Measurements from ENCODE around the gene MYL4.

DNA sequence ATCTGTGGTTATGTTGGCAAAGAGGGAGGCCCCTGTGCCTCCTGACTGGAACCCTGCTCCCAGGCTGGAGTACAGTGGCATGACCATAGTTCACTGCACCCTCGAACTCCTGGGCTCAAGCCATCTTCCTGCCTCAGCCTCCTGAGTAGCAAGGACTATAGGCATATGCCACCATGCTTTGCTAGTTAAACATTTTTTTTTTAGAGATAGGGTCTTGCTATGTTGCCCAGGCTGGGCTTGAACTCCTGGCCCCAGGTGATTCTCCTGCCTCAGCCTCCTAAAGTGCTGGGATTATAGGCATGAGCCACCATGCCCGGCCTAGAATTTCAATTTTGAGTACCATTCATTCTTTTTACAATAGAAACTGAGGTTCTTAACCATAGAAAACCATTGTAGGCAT lies 23.3 kb downstream of the MYL4 start:
- TF ChIP-seq, protein P1, sequence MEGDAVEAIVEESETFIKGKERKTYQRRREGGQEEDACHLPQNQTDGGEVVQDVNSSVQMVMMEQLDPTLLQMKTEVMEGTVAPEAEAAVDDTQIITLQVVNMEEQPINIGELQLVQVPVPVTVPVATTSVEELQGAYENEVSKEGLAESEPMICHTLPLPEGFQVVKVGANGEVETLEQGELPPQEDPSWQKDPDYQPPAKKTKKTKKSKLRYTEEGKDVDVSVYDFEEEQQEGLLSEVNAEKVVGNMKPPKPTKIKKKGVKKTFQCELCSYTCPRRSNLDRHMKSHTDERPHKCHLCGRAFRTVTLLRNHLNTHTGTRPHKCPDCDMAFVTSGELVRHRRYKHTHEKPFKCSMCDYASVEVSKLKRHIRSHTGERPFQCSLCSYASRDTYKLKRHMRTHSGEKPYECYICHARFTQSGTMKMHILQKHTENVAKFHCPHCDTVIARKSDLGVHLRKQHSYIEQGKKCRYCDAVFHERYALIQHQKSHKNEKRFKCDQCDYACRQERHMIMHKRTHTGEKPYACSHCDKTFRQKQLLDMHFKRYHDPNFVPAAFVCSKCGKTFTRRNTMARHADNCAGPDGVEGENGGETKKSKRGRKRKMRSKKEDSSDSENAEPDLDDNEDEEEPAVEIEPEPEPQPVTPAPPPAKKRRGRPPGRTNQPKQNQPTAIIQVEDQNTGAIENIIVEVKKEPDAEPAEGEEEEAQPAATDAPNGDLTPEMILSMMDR (IDR thresholded peaks at IDR 0.05): no peak
- TF ChIP-seq POLR2A (IDR thresholded peaks at IDR 0.05): no peak

Data from stomach (tissue), 4 donors.